Heart left ventricle (tissue), 13 donors: ENCODE measurements around the gene TAS2R16.

Source experiments
- POLR2A ChIP-seq, 2 donors: fragments of 450-650 bp; IDR thresholded peaks; one replicate each; pipeline ENCODE4 v1.6.1; 2017; ENCODE audit warnings: antibody characterized with exemption in 2 of 2, mild to moderate bottlenecking in 2 of 2, moderate library complexity in 2 of 2
- TF ChIP-seq, protein P1 (sequence below), 12 donors: fragments of 200-600 bp; sonication (generic) in 4 of 12; IDR thresholded peaks; one replicate each; pipeline versions ENCODE4 v1.5.0 to v1.8.0; 2018 to 2022; ENCODE audit warnings: antibody characterized with exemption in 12 of 12, mild to moderate bottlenecking in 5 of 12
- donor health status: ischemic (EF 13 %, LVEDD 7.1; RV severe dilation, severe dysfunction).
- donor health status: DM: no; HTN: yes; CAD: no.
- donor health status: DM: no; HTN: no; CAD: no.
- donor health status: ischemic (EF 25% LVEDD 6.9; RV normal size, moderate dysfunction).
- donor health status: ischemic (EF 25% LVEDD 5.7; RV mildly dilated, moderate dysfunction).
- donor health status: ischemic (EF 35%, LVEDD 5.7; RV mildly dilated, moderate dysfunction).
- donor health status: nonischemic (EF 11% LVEDD 7.7; RV severe dilation, severe dysfunction).
- donor health status: DM: yes; HTN: yes; CAD: no.
- donor health status: PGD.
- donor health status: ischemic (EF 29% LVEDD 5.4; RV normal size, mild dysfunction).
- donor health status: nonischemic (EF 23%, LVEDD 6.1; RV moderate dilation, normal function).

DNA sequence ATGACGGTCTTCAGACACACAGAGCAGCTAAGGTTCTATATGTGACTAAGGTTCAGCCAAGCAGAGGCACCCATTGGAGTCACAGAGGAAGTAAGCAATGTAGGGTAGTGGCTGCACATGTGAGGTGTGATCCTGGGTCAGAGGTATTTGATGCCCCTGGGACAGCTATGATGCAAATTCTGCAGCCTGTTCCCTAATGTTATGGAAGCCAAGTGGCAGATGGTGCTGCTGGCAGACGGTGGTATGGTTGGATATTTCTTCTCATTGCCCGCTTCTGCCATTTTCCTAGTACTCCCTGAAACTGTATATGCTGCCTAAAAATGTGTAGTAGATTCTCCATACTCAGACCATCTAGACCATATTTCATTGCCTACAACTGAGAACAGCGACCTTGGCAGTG, 7.2 kb downstream of the TAS2R16 start:
- TF ChIP-seq, protein P1, sequence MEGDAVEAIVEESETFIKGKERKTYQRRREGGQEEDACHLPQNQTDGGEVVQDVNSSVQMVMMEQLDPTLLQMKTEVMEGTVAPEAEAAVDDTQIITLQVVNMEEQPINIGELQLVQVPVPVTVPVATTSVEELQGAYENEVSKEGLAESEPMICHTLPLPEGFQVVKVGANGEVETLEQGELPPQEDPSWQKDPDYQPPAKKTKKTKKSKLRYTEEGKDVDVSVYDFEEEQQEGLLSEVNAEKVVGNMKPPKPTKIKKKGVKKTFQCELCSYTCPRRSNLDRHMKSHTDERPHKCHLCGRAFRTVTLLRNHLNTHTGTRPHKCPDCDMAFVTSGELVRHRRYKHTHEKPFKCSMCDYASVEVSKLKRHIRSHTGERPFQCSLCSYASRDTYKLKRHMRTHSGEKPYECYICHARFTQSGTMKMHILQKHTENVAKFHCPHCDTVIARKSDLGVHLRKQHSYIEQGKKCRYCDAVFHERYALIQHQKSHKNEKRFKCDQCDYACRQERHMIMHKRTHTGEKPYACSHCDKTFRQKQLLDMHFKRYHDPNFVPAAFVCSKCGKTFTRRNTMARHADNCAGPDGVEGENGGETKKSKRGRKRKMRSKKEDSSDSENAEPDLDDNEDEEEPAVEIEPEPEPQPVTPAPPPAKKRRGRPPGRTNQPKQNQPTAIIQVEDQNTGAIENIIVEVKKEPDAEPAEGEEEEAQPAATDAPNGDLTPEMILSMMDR (IDR thresholded peaks at IDR 0.05) = no peak
- no peak for TF ChIP-seq POLR2A (IDR thresholded peaks at IDR 0.05)
